ENCODE results near the gene FAM107B.

GRCh38 chr10:14770927-14771326, 3.8 kb downstream of the FAM107B start:
- TF ChIP-seq, protein P1, sequence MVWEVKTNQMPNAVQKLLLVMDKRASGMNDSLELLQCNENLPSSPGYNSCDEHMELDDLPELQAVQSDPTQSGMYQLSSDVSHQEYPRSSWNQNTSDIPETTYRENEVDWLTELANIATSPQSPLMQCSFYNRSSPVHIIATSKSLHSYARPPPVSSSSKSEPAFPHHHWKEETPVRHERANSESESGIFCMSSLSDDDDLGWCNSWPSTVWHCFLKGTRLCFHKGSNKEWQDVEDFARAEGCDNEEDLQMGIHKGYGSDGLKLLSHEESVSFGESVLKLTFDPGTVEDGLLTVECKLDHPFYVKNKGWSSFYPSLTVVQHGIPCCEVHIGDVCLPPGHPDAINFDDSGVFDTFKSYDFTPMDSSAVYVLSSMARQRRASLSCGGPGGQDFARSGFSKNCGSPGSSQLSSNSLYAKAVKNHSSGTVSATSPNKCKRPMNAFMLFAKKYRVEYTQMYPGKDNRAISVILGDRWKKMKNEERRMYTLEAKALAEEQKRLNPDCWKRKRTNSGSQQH (CRISPR knock-in tag; IDR thresholded peaks at IDR 0.05; ENCODE audit: low read depth) = no peak
- TF ChIP-seq PTBP1 (IDR thresholded peaks at IDR 0.05; ENCODE audit: low read depth, low read length, poor library complexity, severe bottlenecking) (no peak), RAD51 (IDR thresholded peaks at IDR 0.05; ENCODE audit: borderline replicate concordance) (no peak), EP300 (IDR thresholded peaks at IDR 0.05; ENCODE audit: low read depth in 2 of 2, low read length in 2 of 2) (no peak), EP300 (CRISPR knock-in tag; IDR thresholded peaks at IDR 0.05; ENCODE audit: borderline replicate concordance) (no peak), FOXK1 (CRISPR knock-in tag; IDR thresholded peaks at IDR 0.05; ENCODE audit: borderline replicate concordance, low read depth) (no peak), JUNB (CRISPR knock-in tag; IDR thresholded peaks at IDR 0.05; ENCODE audit: borderline replicate concordance) (no peak), CCAR2 (optimal IDR thresholded peaks at IDR 0.05; ENCODE audit: low read depth, low read length) (no peak)
- TF ChIP-seq, protein P2, sequence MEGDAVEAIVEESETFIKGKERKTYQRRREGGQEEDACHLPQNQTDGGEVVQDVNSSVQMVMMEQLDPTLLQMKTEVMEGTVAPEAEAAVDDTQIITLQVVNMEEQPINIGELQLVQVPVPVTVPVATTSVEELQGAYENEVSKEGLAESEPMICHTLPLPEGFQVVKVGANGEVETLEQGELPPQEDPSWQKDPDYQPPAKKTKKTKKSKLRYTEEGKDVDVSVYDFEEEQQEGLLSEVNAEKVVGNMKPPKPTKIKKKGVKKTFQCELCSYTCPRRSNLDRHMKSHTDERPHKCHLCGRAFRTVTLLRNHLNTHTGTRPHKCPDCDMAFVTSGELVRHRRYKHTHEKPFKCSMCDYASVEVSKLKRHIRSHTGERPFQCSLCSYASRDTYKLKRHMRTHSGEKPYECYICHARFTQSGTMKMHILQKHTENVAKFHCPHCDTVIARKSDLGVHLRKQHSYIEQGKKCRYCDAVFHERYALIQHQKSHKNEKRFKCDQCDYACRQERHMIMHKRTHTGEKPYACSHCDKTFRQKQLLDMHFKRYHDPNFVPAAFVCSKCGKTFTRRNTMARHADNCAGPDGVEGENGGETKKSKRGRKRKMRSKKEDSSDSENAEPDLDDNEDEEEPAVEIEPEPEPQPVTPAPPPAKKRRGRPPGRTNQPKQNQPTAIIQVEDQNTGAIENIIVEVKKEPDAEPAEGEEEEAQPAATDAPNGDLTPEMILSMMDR (CRISPR knock-in tag; IDR thresholded peaks at IDR 0.05) = no peak
- TF ChIP-seq, protein P3, sequence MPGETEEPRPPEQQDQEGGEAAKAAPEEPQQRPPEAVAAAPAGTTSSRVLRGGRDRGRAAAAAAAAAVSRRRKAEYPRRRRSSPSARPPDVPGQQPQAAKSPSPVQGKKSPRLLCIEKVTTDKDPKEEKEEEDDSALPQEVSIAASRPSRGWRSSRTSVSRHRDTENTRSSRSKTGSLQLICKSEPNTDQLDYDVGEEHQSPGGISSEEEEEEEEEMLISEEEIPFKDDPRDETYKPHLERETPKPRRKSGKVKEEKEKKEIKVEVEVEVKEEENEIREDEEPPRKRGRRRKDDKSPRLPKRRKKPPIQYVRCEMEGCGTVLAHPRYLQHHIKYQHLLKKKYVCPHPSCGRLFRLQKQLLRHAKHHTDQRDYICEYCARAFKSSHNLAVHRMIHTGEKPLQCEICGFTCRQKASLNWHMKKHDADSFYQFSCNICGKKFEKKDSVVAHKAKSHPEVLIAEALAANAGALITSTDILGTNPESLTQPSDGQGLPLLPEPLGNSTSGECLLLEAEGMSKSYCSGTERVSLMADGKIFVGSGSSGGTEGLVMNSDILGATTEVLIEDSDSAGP (CRISPR knock-in tag; IDR thresholded peaks at IDR 0.05; ENCODE audit: borderline replicate concordance) = no peak
